Mucosa of stomach (tissue), 1 donor: ENCODE measurements around the gene LYPD6B.

ENCODE experiments used
- H3K27me3 ChIP-seq: one replicate; pipeline ENCODE4 v1.7.0; 2013; ENCODE audit warnings: mild to moderate bottlenecking, low read length; ENCODE audit not compliant: control insufficient read depth, insufficient read depth
- H3K36me3 ChIP-seq: one replicate; pipeline ENCODE4 v1.7.0; 2013; ENCODE audit warnings: low read length; ENCODE audit not compliant: control insufficient read depth, insufficient read depth
- H3K4me1 ChIP-seq: one replicate; pipeline ENCODE4 v1.7.0; 2013; ENCODE audit warnings: mild to moderate bottlenecking, low read length; ENCODE audit not compliant: control insufficient read depth, insufficient read depth
- H3K4me3 ChIP-seq: one replicate; pipeline ENCODE4 v1.7.0; 2013; ENCODE audit warnings: low read length
- H3K9ac ChIP-seq: one replicate; pipeline ENCODE4 v1.7.0; 2013; ENCODE audit warnings: mild to moderate bottlenecking, low read length, moderate library complexity
- H3K9me3 ChIP-seq: one replicate; pipeline ENCODE4 v1.7.0; 2013; ENCODE audit warnings: mild to moderate bottlenecking, low read length, moderate library complexity; ENCODE audit not compliant: control insufficient read depth
- donor health status: Pancreatic carcinoma.

Gene LYPD6B

GRCh38 chr2:149038442-149039212 is at the start of gene LYPD6B:
Gene LYPD6B (plus strand): TSS chr2:149038699. CDS start chr2:149130949, 92,250 bp downstream.
- peak within 1 kb of the TSS; percentile 54 for H3K4me3 ChIP-seq
- no peaks in the 10 kb centered on the region for H3K27me3 ChIP-seq
- no peaks in the 10 kb centered on the region for H3K36me3 ChIP-seq
- H3K9ac ChIP-seq: peak within 1 kb of the TSS; percentile 75
- no peaks in the 10 kb centered on the region for H3K9me3 ChIP-seq
- H3K4me1 ChIP-seq: peaks cover 27% of the 10 kb centered on the region

- H3K4me3 ChIP-seq: no peak overlapping the region
- H3K36me3 ChIP-seq: no peaks in the 10 kb centered on the region
- no peaks in the 10 kb centered on the region for H3K4me1 ChIP-seq
- no peaks in the 10 kb centered on the region for H3K9me3 ChIP-seq
- H3K9ac ChIP-seq: no peak overlapping the region
- no peaks in the 10 kb centered on the region for H3K27me3 ChIP-seq
Measured at GRCh38 chr2:148989882-148990493, 48.5 kb upstream of the LYPD6B start.

- H3K4me1 ChIP-seq: no peaks in the 10 kb centered on the region
- no peaks in the 10 kb centered on the region for H3K36me3 ChIP-seq
- no peaks in the 10 kb centered on the region for H3K27me3 ChIP-seq
- no peaks in the 10 kb centered on the region for H3K9me3 ChIP-seq
- H3K4me3 ChIP-seq: no peak overlapping the region
- H3K9ac ChIP-seq: no peak overlapping the region
Measured at GRCh38 chr2:148990968-148991367, 47.5 kb upstream of the LYPD6B start.

DNA sequence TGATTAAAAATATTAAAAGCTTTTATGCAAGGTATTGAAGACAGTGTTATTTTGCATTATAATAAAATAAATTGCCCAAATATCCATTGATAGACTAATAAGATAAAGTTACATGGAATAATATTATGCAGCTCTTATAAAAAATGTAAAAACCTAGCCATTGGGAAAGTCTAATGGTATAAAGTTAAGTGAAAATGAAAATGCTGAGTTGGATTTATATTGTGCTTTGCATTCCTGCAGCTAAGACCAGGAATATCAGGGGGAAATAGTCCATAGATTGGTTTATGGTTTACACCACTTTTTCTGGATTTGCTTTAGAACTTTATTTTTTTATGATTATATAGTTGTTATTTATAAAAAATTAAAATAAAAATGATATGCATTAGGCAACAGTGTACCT is 46.1 kb upstream of the LYPD6B start:
- Histone ChIP-seq H3K36me3 (no peaks in the 10 kb centered on the region), H3K4me3 (no peak overlapping the region), H3K4me1 (no peaks in the 10 kb centered on the region), H3K9ac (no peak overlapping the region), H3K9me3 (no peaks in the 10 kb centered on the region), H3K27me3 (no peaks in the 10 kb centered on the region)

GRCh38 chr2:148993351-148993750 is 45.1 kb upstream of the LYPD6B start:
- Histone ChIP-seq H3K9ac (no peak overlapping the region), H3K4me3 (no peak overlapping the region), H3K27me3 (no peaks in the 10 kb centered on the region), H3K36me3 (no peaks in the 10 kb centered on the region), H3K4me1 (no peaks in the 10 kb centered on the region), H3K9me3 (no peaks in the 10 kb centered on the region)

DNA sequence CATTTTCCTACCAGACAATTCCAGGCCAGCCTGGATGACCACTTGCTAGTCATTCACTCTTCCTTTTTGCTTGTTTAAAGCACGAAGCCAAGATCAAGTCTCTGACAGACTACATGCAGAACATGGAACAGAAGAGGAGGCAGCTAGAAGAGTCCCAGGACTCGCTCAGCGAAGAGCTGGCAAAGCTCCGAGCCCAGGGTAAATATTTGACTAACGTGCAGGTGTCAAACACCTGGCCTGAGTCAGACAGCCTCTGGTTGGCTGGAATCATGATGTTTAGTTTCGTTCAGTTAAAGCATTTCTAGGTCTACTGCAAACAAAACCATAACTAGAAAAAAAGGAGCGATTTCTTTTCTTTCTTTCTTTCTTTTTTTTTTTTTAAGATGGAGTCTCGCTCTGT is 44.2 kb upstream of the LYPD6B start:
- no peaks in the 10 kb centered on the region for H3K4me1 ChIP-seq
- no peaks in the 10 kb centered on the region for H3K27me3 ChIP-seq
- H3K4me3 ChIP-seq: no peak overlapping the region
- H3K36me3 ChIP-seq: no peaks in the 10 kb centered on the region
- no peaks in the 10 kb centered on the region for H3K9me3 ChIP-seq
- no peak overlapping the region for H3K9ac ChIP-seq

DNA sequence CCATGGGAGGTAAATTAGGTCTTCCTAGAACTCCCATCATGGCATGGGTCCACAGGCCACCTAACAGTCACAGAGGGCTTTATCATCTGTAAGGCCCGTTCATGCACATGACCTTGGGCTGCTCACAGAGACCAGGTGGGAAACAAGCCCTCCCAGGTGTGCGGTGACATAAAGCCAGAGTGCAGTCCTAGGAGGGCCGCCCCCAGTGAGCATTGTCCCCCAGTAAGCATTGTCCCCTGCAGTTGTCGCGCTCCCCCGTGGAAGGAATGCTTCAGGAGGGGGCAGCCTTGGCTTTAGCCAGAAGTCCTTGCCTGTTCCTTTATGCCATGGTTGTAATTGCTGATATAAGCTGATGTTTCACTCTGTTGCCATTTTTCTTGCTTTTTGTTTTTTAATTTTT is 41.7 kb upstream of the LYPD6B start:
- peaks cover 6% of the 10 kb centered on the region for H3K4me1 ChIP-seq
- H3K9me3 ChIP-seq: no peaks in the 10 kb centered on the region
- no peaks in the 10 kb centered on the region for H3K36me3 ChIP-seq
- no peak overlapping the region for H3K9ac ChIP-seq
- no peaks in the 10 kb centered on the region for H3K27me3 ChIP-seq
- H3K4me3 ChIP-seq: no peak overlapping the region

GRCh38 chr2:148998165-148998830 is 40.2 kb upstream of the LYPD6B start:
- H3K9ac ChIP-seq: no peak overlapping the region

GRCh38 chr2:148998831-148999200 is 39.7 kb upstream of the LYPD6B start:
- Histone ChIP-seq H3K9ac (no peak overlapping the region), H3K36me3 (no peaks in the 10 kb centered on the region), H3K4me3 (no peak overlapping the region), H3K9me3 (no peaks in the 10 kb centered on the region), H3K4me1 (peaks cover 6% of the 10 kb centered on the region), H3K27me3 (no peaks in the 10 kb centered on the region)

More at GRCh38 chr2:148998165-148998830, 40.2 kb upstream of the LYPD6B start:
- Histone ChIP-seq H3K4me1 (peaks cover 6% of the 10 kb centered on the region), H3K9me3 (no peaks in the 10 kb centered on the region), H3K27me3 (no peaks in the 10 kb centered on the region), H3K4me3 (no peak overlapping the region), H3K36me3 (no peaks in the 10 kb centered on the region)

DNA sequence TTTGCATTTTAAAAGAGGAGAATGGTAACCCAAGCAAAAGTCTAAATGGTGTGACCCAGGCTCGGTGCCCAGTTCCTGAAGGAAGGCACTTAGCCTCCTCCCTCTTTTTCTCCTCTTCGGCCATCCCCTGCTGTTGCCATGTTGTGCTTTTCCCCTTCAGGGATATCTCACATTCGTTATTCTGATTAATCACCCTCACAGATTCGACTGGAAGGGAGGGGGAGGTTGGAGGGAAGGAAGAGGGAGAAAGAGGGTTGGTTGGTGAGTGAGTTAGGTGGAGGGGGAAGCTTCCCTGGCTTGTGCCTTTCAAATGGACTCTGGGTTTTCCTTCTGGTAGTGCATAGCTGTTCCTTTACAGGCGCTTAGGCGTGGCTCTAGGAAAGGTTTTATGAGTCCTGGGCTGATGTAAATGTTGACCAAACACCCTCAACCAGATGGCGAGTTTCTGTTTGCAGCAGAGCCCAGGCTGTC is 39.0 kb upstream of the LYPD6B start:
- no peak overlapping the region for H3K9ac ChIP-seq
- no peaks in the 10 kb centered on the region for H3K36me3 ChIP-seq
- no peaks in the 10 kb centered on the region for H3K9me3 ChIP-seq
- H3K4me3 ChIP-seq: no peak overlapping the region
- H3K4me1 ChIP-seq: peaks cover 6% of the 10 kb centered on the region
- no peaks in the 10 kb centered on the region for H3K27me3 ChIP-seq

GRCh38 chr2:149000158-149000938 is 38.2 kb upstream of the LYPD6B start:
- H3K4me1 ChIP-seq: peaks cover 6% of the 10 kb centered on the region
- H3K36me3 ChIP-seq: no peaks in the 10 kb centered on the region
- H3K27me3 ChIP-seq: no peaks in the 10 kb centered on the region
- H3K9ac ChIP-seq: no peak overlapping the region
- no peaks in the 10 kb centered on the region for H3K9me3 ChIP-seq
- no peak overlapping the region for H3K4me3 ChIP-seq
